GM19193 (cell line): ENCODE measurements around the gene DPH6.

Source experiments
- POLR2A ChIP-seq: IDR thresholded peaks from 4 replicates; pipeline ENCODE4 v1.6.1; 2011; ENCODE audit not compliant: insufficient read depth, insufficient read length; ENCODE audit errors: extremely low read depth

DPH6 gene

GRCh38 chr15:35549567-35549966, 3.6 kb upstream of the DPH6 start:
- no peak for TF ChIP-seq POLR2A

- TF ChIP-seq POLR2A = no peak
These were observed 2.5 kb upstream of the DPH6 start for GRCh38 chr15:35548435-35548834.

- TF ChIP-seq POLR2A = no peak
These were observed 1.9 kb upstream of the DPH6 start for GRCh38 chr15:35547775-35548364.

- TF ChIP-seq POLR2A = no peak
These were observed 781 bp upstream of the DPH6 start for GRCh38 chr15:35546511-35547381.

- TF ChIP-seq POLR2A = no peak
These were observed 595 bp downstream of the DPH6 start for GRCh38 chr15:35545316-35545823.

GRCh38 chr15:35540885-35541284, 5.1 kb downstream of the DPH6 start:
- TF ChIP-seq POLR2A = no peak

GRCh38 chr15:35540021-35540420, 5.9 kb downstream of the DPH6 start:
- TF ChIP-seq POLR2A = no peak

- no peak for TF ChIP-seq POLR2A
These were observed 10.5 kb downstream of the DPH6 start for GRCh38 chr15:35535365-35535916.

GRCh38 chr15:35533130-35534110, 12.5 kb downstream of the DPH6 start:
- no peak for TF ChIP-seq POLR2A

GRCh38 chr15:35530698-35531097, 15.3 kb downstream of the DPH6 start:
- TF ChIP-seq POLR2A = no peak

- TF ChIP-seq POLR2A = no peak
These were observed 16.2 kb downstream of the DPH6 start for GRCh38 chr15:35529784-35530183.

GRCh38 chr15:35522061-35522460, 23.9 kb downstream of the DPH6 start:
- TF ChIP-seq POLR2A = no peak

- TF ChIP-seq POLR2A = no peak
These were observed 26.3 kb downstream of the DPH6 start for GRCh38 chr15:35519541-35520149.

- no peak for TF ChIP-seq POLR2A
These were observed 26.9 kb downstream of the DPH6 start for GRCh38 chr15:35519052-35519451.
